Measurements from ENCODE around the gene ADAMTS1.

The ADAMTS1 gene
- total RNA-seq = 0 to 1.7 (median 1.2) reads per million in 3 donors

GRCh38 chr21:26845066-26845758 lies at the start of gene ADAMTS1:
ADAMTS1 (minus strand) TSS chr21:26845409; CDS start chr21:26844954, 455 bp downstream.
- Histone ChIP-seq H3K36me3 (ENCODE audit: control insufficient read depth, insufficient read depth, low read length) (no peaks in the 10 kb centered on the region), H3K4me1 (ENCODE audit: control insufficient read depth, insufficient read depth, low read length, poor library complexity, severe bottlenecking) (peaks cover 13% of the 10 kb centered on the region), H3K27me3 (replicated peaks; ENCODE audit: control insufficient read depth, insufficient read depth, low read length, poor library complexity, severe bottlenecking) (peaks cover 7% of the 10 kb centered on the region), H3K4me3 (ENCODE audit: insufficient read depth, low read depth, low read length, poor library complexity, severe bottlenecking) (peak within 1 kb of the TSS; percentile 31), H3K9me3 (ENCODE audit: control insufficient read depth, low read length) (no peaks in the 10 kb centered on the region), H3K27ac (ENCODE audit: insufficient read depth, low read length, poor library complexity, severe bottlenecking) (no peak within 1 kb of the TSS)
- DNase-seq = no peak

- Histone ChIP-seq H3K27ac (ENCODE audit: insufficient read depth, low read length, poor library complexity, severe bottlenecking) (no peak overlapping the region), H3K9me3 (ENCODE audit: control insufficient read depth, low read length) (no peaks in the 10 kb centered on the region), H3K4me1 (ENCODE audit: control insufficient read depth, insufficient read depth, low read length, poor library complexity, severe bottlenecking) (no peaks in the 10 kb centered on the region), H3K36me3 (ENCODE audit: control insufficient read depth, insufficient read depth, low read length) (no peaks in the 10 kb centered on the region), H3K4me3 (ENCODE audit: insufficient read depth, low read depth, low read length, poor library complexity, severe bottlenecking) (no peak overlapping the region), H3K27me3 (replicated peaks; ENCODE audit: control insufficient read depth, insufficient read depth, low read length, poor library complexity, severe bottlenecking) (no peaks in the 10 kb centered on the region)
- no peak for DNase-seq
Observed at GRCh38 chr21:26892151-26892550, 46.9 kb upstream of the ADAMTS1 start.

GRCh38 chr21:26888931-26889330 lies 43.7 kb upstream of the ADAMTS1 start:
- DNase-seq = no peak

GRCh38 chr21:26888256-26888655 lies 43.0 kb upstream of the ADAMTS1 start:
- Histone ChIP-seq H3K27me3 (replicated peaks; ENCODE audit: control insufficient read depth, insufficient read depth, low read length, poor library complexity, severe bottlenecking) (no peaks in the 10 kb centered on the region), H3K36me3 (ENCODE audit: control insufficient read depth, insufficient read depth, low read length) (no peaks in the 10 kb centered on the region), H3K9me3 (ENCODE audit: control insufficient read depth, low read length) (no peaks in the 10 kb centered on the region), H3K4me3 (ENCODE audit: insufficient read depth, low read depth, low read length, poor library complexity, severe bottlenecking) (no peak overlapping the region), H3K4me1 (ENCODE audit: control insufficient read depth, insufficient read depth, low read length, poor library complexity, severe bottlenecking) (no peaks in the 10 kb centered on the region), H3K27ac (ENCODE audit: insufficient read depth, low read length, poor library complexity, severe bottlenecking) (no peak overlapping the region)
- DNase-seq = no peak

More at GRCh38 chr21:26888931-26889330, 43.7 kb upstream of the ADAMTS1 start:
- Histone ChIP-seq H3K4me3 (ENCODE audit: insufficient read depth, low read depth, low read length, poor library complexity, severe bottlenecking) (no peak overlapping the region), H3K27me3 (replicated peaks; ENCODE audit: control insufficient read depth, insufficient read depth, low read length, poor library complexity, severe bottlenecking) (no peaks in the 10 kb centered on the region), H3K4me1 (ENCODE audit: control insufficient read depth, insufficient read depth, low read length, poor library complexity, severe bottlenecking) (no peaks in the 10 kb centered on the region), H3K9me3 (ENCODE audit: control insufficient read depth, low read length) (no peaks in the 10 kb centered on the region), H3K27ac (ENCODE audit: insufficient read depth, low read length, poor library complexity, severe bottlenecking) (no peak overlapping the region), H3K36me3 (ENCODE audit: control insufficient read depth, insufficient read depth, low read length) (no peaks in the 10 kb centered on the region)

GRCh38 chr21:26887251-26887650 lies 42.0 kb upstream of the ADAMTS1 start:
- H3K4me1 ChIP-seq (ENCODE audit: control insufficient read depth, insufficient read depth, low read length, poor library complexity, severe bottlenecking) = no peaks in the 10 kb centered on the region
- no peaks in the 10 kb centered on the region for H3K27me3 ChIP-seq (replicated peaks; ENCODE audit: control insufficient read depth, insufficient read depth, low read length, poor library complexity, severe bottlenecking)
- no peaks in the 10 kb centered on the region for H3K9me3 ChIP-seq (ENCODE audit: control insufficient read depth, low read length)
- H3K36me3 ChIP-seq (ENCODE audit: control insufficient read depth, insufficient read depth, low read length) = no peaks in the 10 kb centered on the region
- no peak for DNase-seq
- no peak overlapping the region for H3K27ac ChIP-seq (ENCODE audit: insufficient read depth, low read length, poor library complexity, severe bottlenecking)
- H3K4me3 ChIP-seq (ENCODE audit: insufficient read depth, low read depth, low read length, poor library complexity, severe bottlenecking) = no peak overlapping the region

- DNase-seq = no peak
- no peak overlapping the region for H3K4me3 ChIP-seq (ENCODE audit: insufficient read depth, low read depth, low read length, poor library complexity, severe bottlenecking)
- H3K27ac ChIP-seq (ENCODE audit: insufficient read depth, low read length, poor library complexity, severe bottlenecking) = no peak overlapping the region
Observed at GRCh38 chr21:26884436-26884835, 39.2 kb upstream of the ADAMTS1 start.

GRCh38 chr21:26883768-26884167 lies 38.6 kb upstream of the ADAMTS1 start:
- H3K27ac ChIP-seq (ENCODE audit: insufficient read depth, low read length, poor library complexity, severe bottlenecking) = no peak overlapping the region
- no peaks in the 10 kb centered on the region for H3K27me3 ChIP-seq (replicated peaks; ENCODE audit: control insufficient read depth, insufficient read depth, low read length, poor library complexity, severe bottlenecking)
- no peaks in the 10 kb centered on the region for H3K36me3 ChIP-seq (ENCODE audit: control insufficient read depth, insufficient read depth, low read length)
- no peak for DNase-seq
- no peaks in the 10 kb centered on the region for H3K9me3 ChIP-seq (ENCODE audit: control insufficient read depth, low read length)
- H3K4me1 ChIP-seq (ENCODE audit: control insufficient read depth, insufficient read depth, low read length, poor library complexity, severe bottlenecking) = no peaks in the 10 kb centered on the region
- H3K4me3 ChIP-seq (ENCODE audit: insufficient read depth, low read depth, low read length, poor library complexity, severe bottlenecking) = no peak overlapping the region

More at GRCh38 chr21:26884436-26884835, 39.2 kb upstream of the ADAMTS1 start:
- Histone ChIP-seq H3K9me3 (ENCODE audit: control insufficient read depth, low read length) (no peaks in the 10 kb centered on the region), H3K36me3 (ENCODE audit: control insufficient read depth, insufficient read depth, low read length) (no peaks in the 10 kb centered on the region), H3K4me1 (ENCODE audit: control insufficient read depth, insufficient read depth, low read length, poor library complexity, severe bottlenecking) (no peaks in the 10 kb centered on the region), H3K27me3 (replicated peaks; ENCODE audit: control insufficient read depth, insufficient read depth, low read length, poor library complexity, severe bottlenecking) (no peaks in the 10 kb centered on the region)

- no peaks in the 10 kb centered on the region for H3K27me3 ChIP-seq (replicated peaks; ENCODE audit: control insufficient read depth, insufficient read depth, low read length, poor library complexity, severe bottlenecking)
- no peaks in the 10 kb centered on the region for H3K9me3 ChIP-seq (ENCODE audit: control insufficient read depth, low read length)
- H3K27ac ChIP-seq (ENCODE audit: insufficient read depth, low read length, poor library complexity, severe bottlenecking) = no peak overlapping the region
- H3K36me3 ChIP-seq (ENCODE audit: control insufficient read depth, insufficient read depth, low read length) = no peaks in the 10 kb centered on the region
- no peaks in the 10 kb centered on the region for H3K4me1 ChIP-seq (ENCODE audit: control insufficient read depth, insufficient read depth, low read length, poor library complexity, severe bottlenecking)
- DNase-seq = no peak
- no peak overlapping the region for H3K4me3 ChIP-seq (ENCODE audit: insufficient read depth, low read depth, low read length, poor library complexity, severe bottlenecking)
Observed at GRCh38 chr21:26881504-26882228, 36.5 kb upstream of the ADAMTS1 start.

- Histone ChIP-seq H3K27me3 (replicated peaks; ENCODE audit: control insufficient read depth, insufficient read depth, low read length, poor library complexity, severe bottlenecking) (no peaks in the 10 kb centered on the region), H3K9me3 (ENCODE audit: control insufficient read depth, low read length) (no peaks in the 10 kb centered on the region), H3K27ac (ENCODE audit: insufficient read depth, low read length, poor library complexity, severe bottlenecking) (no peak overlapping the region), H3K4me1 (ENCODE audit: control insufficient read depth, insufficient read depth, low read length, poor library complexity, severe bottlenecking) (no peaks in the 10 kb centered on the region), H3K36me3 (ENCODE audit: control insufficient read depth, insufficient read depth, low read length) (no peaks in the 10 kb centered on the region), H3K4me3 (ENCODE audit: insufficient read depth, low read depth, low read length, poor library complexity, severe bottlenecking) (no peak overlapping the region)
- no peak for DNase-seq
Observed at GRCh38 chr21:26877018-26877417, 31.8 kb upstream of the ADAMTS1 start.

- H3K27ac ChIP-seq (ENCODE audit: insufficient read depth, low read length, poor library complexity, severe bottlenecking) = no peak overlapping the region
- H3K4me1 ChIP-seq (ENCODE audit: control insufficient read depth, insufficient read depth, low read length, poor library complexity, severe bottlenecking) = no peaks in the 10 kb centered on the region
- no peak for DNase-seq
- no peaks in the 10 kb centered on the region for H3K27me3 ChIP-seq (replicated peaks; ENCODE audit: control insufficient read depth, insufficient read depth, low read length, poor library complexity, severe bottlenecking)
- no peaks in the 10 kb centered on the region for H3K9me3 ChIP-seq (ENCODE audit: control insufficient read depth, low read length)
- H3K4me3 ChIP-seq (ENCODE audit: insufficient read depth, low read depth, low read length, poor library complexity, severe bottlenecking) = no peak overlapping the region
- H3K36me3 ChIP-seq (ENCODE audit: control insufficient read depth, insufficient read depth, low read length) = no peaks in the 10 kb centered on the region
Observed at GRCh38 chr21:26874347-26874746, 29.1 kb upstream of the ADAMTS1 start.

Data from effector memory CD4-positive, alpha-beta T cell (primary cell).